Loucy (cell line): ENCODE results near the gene DHX57.

Experiments
- H2AFZ ChIP-seq: fragments of 200-600 bp; sonication (generic); 2 replicates; pipeline ENCODE4 v1.6.0; 2016; ENCODE audit warnings: antibody characterized with exemption, mild to moderate bottlenecking, low read length, moderate library complexity
- H3F3A ChIP-seq: fragments of 200-600 bp; 2 replicates; pipeline ENCODE4 v1.6.0; 2016; ENCODE audit warnings: antibody characterized with exemption, low read depth, mild to moderate bottlenecking
- H3K27me3 ChIP-seq: fragments of 200-600 bp; sonication (generic); 2 replicates; pipeline ENCODE4 v1.6.1; 2014; ENCODE audit warnings: low read length, mild to moderate bottlenecking; ENCODE audit not compliant: insufficient read depth, poor library complexity, severe bottlenecking
- H3K36me3 ChIP-seq: fragments of 200-600 bp; sonication (generic); 2 replicates; pipeline ENCODE4 v1.6.1; 2016; ENCODE audit warnings: low read length; ENCODE audit not compliant: insufficient read depth
- H3K4me1 ChIP-seq: fragments of 200-600 bp; sonication (generic); 2 replicates; pipeline ENCODE4 v1.5.1; 2014; ENCODE audit warnings: low read length, mild to moderate bottlenecking; ENCODE audit not compliant: insufficient read depth, poor library complexity, severe bottlenecking
- H3K4me2 ChIP-seq: fragments of 200-600 bp; sonication (generic); 2 replicates; pipeline ENCODE4 v1.6.0; 2014; ENCODE audit warnings: antibody characterized with exemption, low read length, low read depth, mild to moderate bottlenecking; ENCODE audit not compliant: poor library complexity, severe bottlenecking
- H3K4me3 ChIP-seq: fragments of 200-600 bp; sonication (generic); 2 replicates; pipeline ENCODE4 v1.5.1; 2014; ENCODE audit warnings: low read length, mild to moderate bottlenecking, mixed read lengths; ENCODE audit not compliant: poor library complexity, severe bottlenecking
- H3K79me2 ChIP-seq: fragments of 200-600 bp; sonication (generic); 2 replicates; pipeline ENCODE4 v1.6.1; 2014; ENCODE audit warnings: low read length; ENCODE audit not compliant: insufficient read depth
- H3K9ac ChIP-seq: fragments of 200-600 bp; sonication (generic); 2 replicates; pipeline ENCODE4 v1.6.0; 2014; ENCODE audit warnings: mild to moderate bottlenecking, low read depth, low read length, moderate library complexity; ENCODE audit not compliant: poor library complexity, severe bottlenecking
- H3K9me2 ChIP-seq: fragments of 200-600 bp; sonication (generic); replicated peaks from 2 replicates; pipeline ENCODE4 v1.6.1; 2016; ENCODE audit warnings: low read depth, low read length, mixed read lengths
- H3K9me3 ChIP-seq: fragments of 200-600 bp; sonication (generic); 2 replicates; pipeline ENCODE4 v1.6.1; 2014; ENCODE audit warnings: mild to moderate bottlenecking, antibody characterized with exemption, low read length, low read depth; ENCODE audit not compliant: insufficient read depth
- H4K20me1 ChIP-seq: fragments of 200-600 bp; sonication (generic); 2 replicates; pipeline ENCODE4 v1.6.0; 2014; ENCODE audit warnings: antibody characterized with exemption, low read length, mild to moderate bottlenecking; ENCODE audit not compliant: insufficient read depth, poor library complexity, severe bottlenecking
- CTCF ChIP-seq: fragments of 200-600 bp; sonication (generic); conservative IDR thresholded peaks from 2 replicates; pipeline ENCODE4 v1.5.1; 2014; ENCODE audit warnings: mild to moderate bottlenecking, antibody characterized with exemption, low read length
- EZH2phosphoT487 ChIP-seq: fragments of 200-600 bp; IDR thresholded peaks from 2 replicates; pipeline ENCODE4 v1.6.1; 2018; ENCODE audit warnings: antibody characterized with exemption, mild to moderate bottlenecking, moderate library complexity, borderline replicate concordance

The DHX57 gene

GRCh38 chr2:38905251-38905650 lies 29.5 kb upstream of the DHX57 start:
- no peaks in the 10 kb centered on the region for H4K20me1 ChIP-seq
- H3K4me2 ChIP-seq: no peak overlapping the region
- no peaks in the 10 kb centered on the region for H3K79me2 ChIP-seq
- TF ChIP-seq CTCF: no peak
- TF ChIP-seq EZH2phosphoT487: no peak
- H3K9me2 ChIP-seq: no peaks in the 10 kb centered on the region
- H3K36me3 ChIP-seq: no peaks in the 10 kb centered on the region
- no peaks in the 10 kb centered on the region for H3F3A ChIP-seq
- H3K4me3 ChIP-seq: no peak overlapping the region
- no peaks in the 10 kb centered on the region for H3K9me3 ChIP-seq
- H3K4me1 ChIP-seq: no peaks in the 10 kb centered on the region
- no peaks in the 10 kb centered on the region for H3K27me3 ChIP-seq
- peak overlapping the region; percentile 85 for H2AFZ ChIP-seq
- H3K9ac ChIP-seq: no peak overlapping the region

- Histone ChIP-seq H3K4me1 (no peaks in the 10 kb centered on the region), H3K4me3 (no peak overlapping the region), H3F3A (no peaks in the 10 kb centered on the region), H3K9me3 (no peaks in the 10 kb centered on the region), H4K20me1 (no peaks in the 10 kb centered on the region), H3K36me3 (no peaks in the 10 kb centered on the region), H3K9ac (no peak overlapping the region), H3K79me2 (no peaks in the 10 kb centered on the region), H2AFZ (no peak overlapping the region), H3K9me2 (no peaks in the 10 kb centered on the region), H3K27me3 (no peaks in the 10 kb centered on the region), H3K4me2 (no peak overlapping the region)
- no peak for TF ChIP-seq EZH2phosphoT487
Measured at GRCh38 chr2:38900726-38901125, 25.0 kb upstream of the DHX57 start.

- H3F3A ChIP-seq: no peaks in the 10 kb centered on the region
- no peaks in the 10 kb centered on the region for H3K36me3 ChIP-seq
- H4K20me1 ChIP-seq: no peaks in the 10 kb centered on the region
- H3K4me3 ChIP-seq: no peak overlapping the region
- no peaks in the 10 kb centered on the region for H3K27me3 ChIP-seq
- TF ChIP-seq EZH2phosphoT487 (no peak), CTCF (no peak)
- H3K4me2 ChIP-seq: no peak overlapping the region
- H3K9me2 ChIP-seq: no peaks in the 10 kb centered on the region
- H3K9me3 ChIP-seq: no peaks in the 10 kb centered on the region
- H3K9ac ChIP-seq: no peak overlapping the region
- no peaks in the 10 kb centered on the region for H3K79me2 ChIP-seq
- no peak overlapping the region for H2AFZ ChIP-seq
- no peaks in the 10 kb centered on the region for H3K4me1 ChIP-seq
Measured at GRCh38 chr2:38898256-38898655, 22.5 kb upstream of the DHX57 start.

GRCh38 chr2:38892819-38893218 lies 17.1 kb upstream of the DHX57 start:
- Histone ChIP-seq H3K4me2 (no peak overlapping the region), H3K9me3 (no peaks in the 10 kb centered on the region), H4K20me1 (no peaks in the 10 kb centered on the region), H3K27me3 (no peaks in the 10 kb centered on the region), H3K4me1 (no peaks in the 10 kb centered on the region), H3K9ac (no peak overlapping the region), H3K4me3 (no peak overlapping the region), H3K79me2 (no peaks in the 10 kb centered on the region), H2AFZ (no peak overlapping the region), H3K9me2 (no peaks in the 10 kb centered on the region), H3K36me3 (no peaks in the 10 kb centered on the region), H3F3A (no peaks in the 10 kb centered on the region)
- TF ChIP-seq EZH2phosphoT487 (no peak), CTCF (no peak)
